Spleen (tissue), 11 donors: ENCODE results near the gene SEC31B. TPM values are rescaled to one million over a fixed set of nuclear protein-coding genes. Genes with fewer than 3 reads are reported as not detected.
A peak's percentile ranks its signal among the peaks of the same experiment; 100 is the strongest.

ENCODE experiments used
- DNase-seq: peaks from one replicate; pipeline ENCODE4 v3.0.0-alpha.2; 2020
- H3K27ac ChIP-seq, 8 donors: fragments of 200-600 bp; sonication (generic) in 7 of 8; 1 replicate in 4 of 8; 2 replicates in 4 of 8; pipeline versions ENCODE4 v1.5.0 to v1.8.0; 2016 to 2021; ENCODE audit warnings: inconsistent platforms in 4 of 8, mild to moderate bottlenecking in 4 of 8, moderate library complexity in 1 of 8
- H3K27me3 ChIP-seq, 7 donors: fragments of 200-600 bp; sonication (generic) in 6 of 7; replicated peaks in 1 of 7; 1 replicate in 4 of 7; 2 replicates in 3 of 7; pipeline versions ENCODE4 v1.5.0 to v1.8.0; 2016 to 2021; ENCODE audit warnings: inconsistent platforms in 3 of 7, mild to moderate bottlenecking in 1 of 7
- H3K36me3 ChIP-seq, 6 donors: fragments of 200-600 bp; sonication (generic) in 5 of 6; 1 replicate in 4 of 6; 2 replicates in 2 of 6; pipeline versions ENCODE4 v1.5.0 to v1.8.0; 2016 to 2021; ENCODE audit warnings: inconsistent platforms in 2 of 6
- H3K4me1 ChIP-seq, 6 donors: fragments of 200-600 bp; sonication (generic) in 5 of 6; 1 replicate in 3 of 6; 2 replicates in 3 of 6; pipeline versions ENCODE4 v1.5.0 to v1.8.0; 2016 to 2021; ENCODE audit warnings: inconsistent platforms in 3 of 6
- H3K4me3 ChIP-seq, 8 donors: fragments of 200-600 bp; sonication (generic) in 7 of 8; 1 replicate in 4 of 8; 2 replicates in 4 of 8; pipeline versions ENCODE4 v1.5.0 to v1.8.0; 2016 to 2021; ENCODE audit warnings: inconsistent platforms in 4 of 8, mild to moderate bottlenecking in 4 of 8, moderate library complexity in 2 of 8
- H3K9me3 ChIP-seq, 8 donors: fragments of 200-600 bp; sonication (generic) in 7 of 8; 1 replicate in 4 of 8; 2 replicates in 4 of 8; pipeline versions ENCODE4 v1.5.0 to v1.8.0; 2016 to 2021; ENCODE audit warnings: inconsistent platforms in 4 of 8
- POLR2A ChIP-seq, 3 donors: fragments of 450-650 bp; IDR thresholded peaks; one replicate each; pipeline ENCODE4 v1.5.1; 2017; ENCODE audit warnings: antibody characterized with exemption in 3 of 3, mild to moderate bottlenecking in 1 of 3
- POLR2AphosphoS5 ChIP-seq, 3 donors: sonication (generic); formaldehyde crosslinking; IDR thresholded peaks; one replicate each; pipeline ENCODE4 v1.5.1; 2017; ENCODE audit warnings: antibody characterized with exemption in 3 of 3
- WGBS, 5 donors: extraction: QIAGEN DNeasy Blood & Tissue Kit in 3 of 5; methylation state at CpG; one replicate each; pipeline versions ENCODE4 v1.1.5 to v1.1.7; 2013 to 2018; 5-methylcytosine and 5-hydroxymethylcytosine counted together
- intact Hi-C: fragments of 100-400 bp; cut with DNase I; formaldehyde crosslinking; loops from one replicate; pipeline ENCODE4 v1.15.0; 2023; ENCODE audit warnings: low total_unique reads
- polyA plus RNA-seq, 3 donors: library from polyadenylated mRNA; stranded (reverse); fragments of 200-250 nt; gene quantifications; one replicate each; pipeline ENCODE4 v1.2.1, GENCODE V29; 2013
- total RNA-seq, 7 donors: library from RNA; depleted of rRNA in 3 of 7; stranded (reverse); fragments of >200 nt in 3 of 7; fragmentation: NEBNext Ultra II Directional in 4 of 7; extraction: Animal tissue kit (Norgen Biotek cat#: 25700) in 4 of 7; gene quantifications; one replicate each; pipeline versions ENCODE4 v1.1.0 to v1.2.1, GENCODE V29; 2016 to 2021
- TF ChIP-seq, protein P1 (sequence below), 11 experiments: fragments of 200-600 bp in 7 of 11; fragments of 450-650 bp in 4 of 11; sonication (generic) in 4 of 11; IDR thresholded peaks in 8 of 11; conservative IDR thresholded peaks in 3 of 11; 1 replicate in 7 of 11; 2 replicates in 4 of 11; pipeline versions ENCODE4 v1.4.0 to v1.8.0; 2016 to 2021; ENCODE audit warnings: antibody characterized with exemption in 11 of 11, inconsistent platforms in 4 of 11, mild to moderate bottlenecking in 1 of 11
- donor health status: healthy with polysubstance abuse.
- donor health status: DM: no; HTN: no; CAD: no; lungs with moderate emphysema.
- donor health status: DM: no; HTN: no; CAD: no.
- donor health status: Bipolar disorder and iron deficiency.
- donor health status: healthy.
- donor health status: DM: no; HTN: no; CAD: no.
- donor health status: DM: yes; HTN: yes; CAD: no.

Gene SEC31B
- total and polyA plus RNA-seq, 10 donors, result 12.0 to 30.7 (median 20.2) TPM

DNA sequence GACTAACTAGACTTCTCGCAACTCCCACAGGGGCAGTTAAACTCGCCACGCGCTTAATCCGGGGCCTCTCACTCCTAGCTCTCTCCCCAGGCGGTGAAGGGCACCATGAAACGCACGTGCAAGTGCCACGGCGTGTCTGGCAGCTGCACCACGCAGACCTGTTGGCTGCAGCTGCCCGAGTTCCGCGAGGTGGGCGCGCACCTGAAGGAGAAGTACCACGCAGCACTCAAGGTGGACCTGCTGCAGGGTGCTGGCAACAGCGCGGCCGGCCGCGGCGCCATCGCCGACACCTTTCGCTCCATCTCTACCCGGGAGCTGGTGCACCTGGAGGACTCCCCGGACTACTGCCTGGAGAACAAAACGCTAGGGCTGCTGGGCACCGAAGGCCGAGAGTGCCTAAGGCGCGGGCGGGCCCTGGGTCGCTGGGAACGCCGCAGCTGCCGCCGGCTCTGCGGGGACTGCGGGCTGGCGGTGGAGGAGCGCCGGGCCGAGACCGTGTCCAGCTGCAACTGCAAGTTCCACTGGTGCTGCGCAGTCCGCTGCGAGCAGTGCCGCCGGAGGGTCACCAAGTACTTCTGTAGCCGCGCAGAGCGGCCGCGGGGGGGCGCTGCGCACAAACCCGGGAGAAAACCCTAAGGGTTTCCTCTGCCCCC is 37.4 kb downstream of the SEC31B start:
- no peak overlapping the region for H3K27ac ChIP-seq
- peaks cover 0 to 29% (median 5%) of the 10 kb centered on the region in 6 donors for H3K36me3 ChIP-seq
- H3K4me3 ChIP-seq, result peak overlapping the region; percentile 41 to 77 (median 54)
- H3K27me3 ChIP-seq, result peaks cover 0 to 60% (median 14%) of the 10 kb centered on the region in 7 donors
- WGBS, 5 donors, result 0 to 1% (median 1%) methylated on average over 25 to 59 of the region's 59 CpGs
- peaks cover 11 to 26% (median 18%) of the 10 kb centered on the region in 6 donors for H3K4me1 ChIP-seq
- TF ChIP-seq, protein P1, sequence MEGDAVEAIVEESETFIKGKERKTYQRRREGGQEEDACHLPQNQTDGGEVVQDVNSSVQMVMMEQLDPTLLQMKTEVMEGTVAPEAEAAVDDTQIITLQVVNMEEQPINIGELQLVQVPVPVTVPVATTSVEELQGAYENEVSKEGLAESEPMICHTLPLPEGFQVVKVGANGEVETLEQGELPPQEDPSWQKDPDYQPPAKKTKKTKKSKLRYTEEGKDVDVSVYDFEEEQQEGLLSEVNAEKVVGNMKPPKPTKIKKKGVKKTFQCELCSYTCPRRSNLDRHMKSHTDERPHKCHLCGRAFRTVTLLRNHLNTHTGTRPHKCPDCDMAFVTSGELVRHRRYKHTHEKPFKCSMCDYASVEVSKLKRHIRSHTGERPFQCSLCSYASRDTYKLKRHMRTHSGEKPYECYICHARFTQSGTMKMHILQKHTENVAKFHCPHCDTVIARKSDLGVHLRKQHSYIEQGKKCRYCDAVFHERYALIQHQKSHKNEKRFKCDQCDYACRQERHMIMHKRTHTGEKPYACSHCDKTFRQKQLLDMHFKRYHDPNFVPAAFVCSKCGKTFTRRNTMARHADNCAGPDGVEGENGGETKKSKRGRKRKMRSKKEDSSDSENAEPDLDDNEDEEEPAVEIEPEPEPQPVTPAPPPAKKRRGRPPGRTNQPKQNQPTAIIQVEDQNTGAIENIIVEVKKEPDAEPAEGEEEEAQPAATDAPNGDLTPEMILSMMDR (IDR thresholded peaks at IDR 0.05 in 8 of 11, conservative IDR thresholded peaks at IDR 0.05 in 3 of 11), result peak in 10 of 11 experiments; percentile 26 to 92 (median 78)
- TF ChIP-seq POLR2AphosphoS5 (IDR thresholded peaks at IDR 0.05), result peak in 2 of 3 donors; percentile 48 to 68
- TF ChIP-seq POLR2A (IDR thresholded peaks at IDR 0.05), result no peak
- intact Hi-C loops, result no loop called here
- peak; percentile 92 for DNase-seq
- H3K9me3 ChIP-seq, result no peaks in the 10 kb centered on the region

DNA sequence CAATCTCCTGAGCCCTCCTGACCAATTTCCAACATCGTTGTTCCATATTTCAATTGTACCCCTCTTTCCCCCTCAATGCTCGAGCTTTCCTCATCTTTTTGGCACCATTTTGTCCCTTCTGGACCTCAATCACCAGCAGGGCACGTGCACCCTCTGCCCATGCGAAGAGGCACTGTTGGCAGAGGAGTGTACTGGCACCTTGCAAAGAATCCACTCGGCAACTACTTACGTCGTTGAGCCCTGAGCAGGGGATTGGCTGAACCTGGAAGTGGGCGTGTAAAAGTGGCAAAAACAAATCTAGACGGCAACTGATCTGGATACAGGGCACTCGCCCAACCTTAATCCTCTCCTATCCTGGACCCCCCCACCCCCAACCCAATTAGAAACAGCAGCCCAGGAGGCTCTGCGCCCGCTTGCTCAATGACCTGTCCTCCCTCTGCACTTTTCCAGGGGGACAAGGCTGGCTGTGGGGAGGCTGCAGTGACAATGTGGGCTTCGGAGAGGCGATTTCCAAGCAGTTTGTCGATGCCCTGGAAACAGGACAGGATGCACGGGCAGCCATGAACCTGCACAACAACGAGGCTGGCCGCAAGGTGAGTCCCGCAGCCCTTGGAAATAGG is 38.1 kb downstream of the SEC31B start:
- Histone ChIP-seq H3K4me1 (peaks cover 11 to 26% (median 18%) of the 10 kb centered on the region in 6 donors), H3K9me3 (no peaks in the 10 kb centered on the region), H3K27ac (no peak overlapping the region), H3K27me3 (peaks cover 0 to 60% (median 14%) of the 10 kb centered on the region in 7 donors), H3K36me3 (peaks cover 0 to 21% (median 2%) of the 10 kb centered on the region in 6 donors), H3K4me3 (peak overlapping the region; percentile 41 to 77 (median 54))
- DNase-seq, result peak; percentile 94
- WGBS, 5 donors, result 3 to 4% (median 4%) methylated on average over 13 to 19 of the region's 19 CpGs
- TF ChIP-seq, protein P1 (IDR thresholded peaks at IDR 0.05 in 8 of 11, conservative IDR thresholded peaks at IDR 0.05 in 3 of 11), result peak in 4 of 11 experiments; percentile 11 to 30 (median 18)
- TF ChIP-seq POLR2AphosphoS5 (IDR thresholded peaks at IDR 0.05) (no peak), POLR2A (IDR thresholded peaks at IDR 0.05) (no peak)
- intact Hi-C loops, result no loop called here

DNA sequence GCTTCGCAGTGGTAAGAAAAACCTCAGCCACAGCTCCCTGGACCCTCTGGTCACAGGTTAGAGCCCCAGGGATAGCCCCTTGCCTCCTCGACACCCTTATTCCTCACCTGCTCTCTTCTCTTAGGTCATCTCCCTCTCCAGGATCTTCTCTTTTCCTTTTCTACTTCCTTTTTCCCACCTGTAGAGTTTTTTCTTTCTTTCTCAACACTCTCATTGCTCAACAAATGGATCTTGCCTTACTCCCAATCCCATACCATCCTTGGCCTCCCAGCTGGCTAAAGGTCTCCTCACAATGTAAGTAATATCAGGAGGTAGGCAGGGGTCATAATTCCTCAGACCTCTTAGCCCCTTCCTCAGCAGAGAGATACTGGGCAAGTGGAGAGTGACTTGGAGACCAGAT is 39.7 kb downstream of the SEC31B start:
- Histone ChIP-seq H3K27me3 (peaks cover 0 to 60% (median 14%) of the 10 kb centered on the region in 7 donors), H3K4me1 (peaks cover 11 to 26% (median 18%) of the 10 kb centered on the region in 6 donors), H3K9me3 (no peaks in the 10 kb centered on the region), H3K27ac (no peak overlapping the region), H3K4me3 (no peak overlapping the region), H3K36me3 (peaks cover 0 to 5% (median 0%) of the 10 kb centered on the region in 6 donors)
- no peak for TF ChIP-seq POLR2AphosphoS5 (IDR thresholded peaks at IDR 0.05)
- TF ChIP-seq, protein P1 (IDR thresholded peaks at IDR 0.05 in 8 of 11, conservative IDR thresholded peaks at IDR 0.05 in 3 of 11), result no peak
- TF ChIP-seq POLR2A (IDR thresholded peaks at IDR 0.05), result no peak
- DNase-seq, result no peak
- intact Hi-C loops, result no loop called here
- 74 to 88% (median 80%) methylated on average over 2 of the region's 2 CpGs for WGBS, 5 donors

DNA sequence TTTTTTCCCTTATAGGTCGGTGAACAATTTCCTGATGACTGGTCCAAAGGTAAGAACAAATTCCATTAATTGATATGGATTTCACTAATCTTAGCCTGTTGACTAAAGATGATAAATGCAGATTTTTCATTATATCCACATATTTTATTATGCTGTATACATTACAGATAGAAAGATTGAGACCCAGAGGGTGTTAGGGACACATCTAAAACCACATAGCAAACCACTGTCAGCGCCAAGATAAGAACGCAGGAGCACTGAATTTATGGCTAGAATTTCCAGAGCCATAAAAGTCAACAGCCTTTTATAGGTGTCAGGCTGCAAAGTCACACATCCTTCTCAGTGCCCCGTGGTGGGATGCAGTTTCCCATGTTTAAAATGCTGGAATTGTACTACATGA is 40.6 kb downstream of the SEC31B start:
- no peak overlapping the region for H3K27ac ChIP-seq
- no peak overlapping the region for H3K4me3 ChIP-seq
- WGBS, 5 donors, result 30 to 40% (median 32%) methylated on average over 4 of the region's 4 CpGs
- intact Hi-C loops, result no loop called here
- no peak for DNase-seq
- TF ChIP-seq POLR2AphosphoS5 (IDR thresholded peaks at IDR 0.05), result no peak
- no peak for TF ChIP-seq POLR2A (IDR thresholded peaks at IDR 0.05)
- H3K27me3 ChIP-seq, result peaks cover 0 to 60% (median 14%) of the 10 kb centered on the region in 7 donors
- H3K4me1 ChIP-seq, result peaks cover 11 to 26% (median 18%) of the 10 kb centered on the region in 6 donors
- H3K36me3 ChIP-seq, result no peaks in the 10 kb centered on the region
- no peaks in the 10 kb centered on the region for H3K9me3 ChIP-seq
